ENCODE results near the gene MINPP1.

MINPP1 gene

GRCh38 chr10:87524296-87524695, 19.6 kb downstream of the MINPP1 start:
- DNase-seq, result no peak

DNA sequence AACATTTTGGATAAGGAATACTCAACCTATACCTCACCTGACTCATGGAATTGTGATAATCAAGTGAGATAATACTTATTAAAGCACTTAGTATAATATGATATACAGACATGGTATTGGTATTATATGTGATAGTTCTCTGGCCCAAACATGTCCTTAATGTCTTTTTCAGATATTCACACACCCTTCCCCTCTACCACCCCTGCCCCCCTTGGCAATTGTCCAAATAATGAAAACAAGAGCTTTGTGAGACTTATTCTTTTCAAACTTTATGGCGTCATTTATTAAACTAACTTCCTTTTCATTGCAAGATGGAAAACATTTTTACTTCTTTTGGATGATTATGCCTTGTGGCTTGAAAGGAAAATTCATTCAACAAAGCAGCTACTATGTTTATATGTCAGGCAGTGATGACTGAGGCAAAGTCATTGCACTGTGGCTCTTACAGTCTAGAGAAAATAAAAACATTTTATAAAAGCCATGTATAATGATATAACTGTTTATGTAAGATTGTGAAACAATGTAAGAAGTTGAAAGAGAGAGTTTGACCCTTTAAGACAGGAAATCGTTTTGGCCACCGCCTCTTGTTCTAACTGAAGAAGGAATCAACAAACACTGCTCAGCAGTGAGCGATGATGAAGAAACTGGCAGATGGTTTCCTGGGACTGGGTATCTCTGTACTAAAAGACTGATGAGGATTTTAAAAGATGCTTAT, 27.4 kb downstream of the MINPP1 start:
- DNase-seq, result no peak

GRCh38 chr10:87532696-87533095, 28.0 kb downstream of the MINPP1 start:
- DNase-seq, result no peak

DNA sequence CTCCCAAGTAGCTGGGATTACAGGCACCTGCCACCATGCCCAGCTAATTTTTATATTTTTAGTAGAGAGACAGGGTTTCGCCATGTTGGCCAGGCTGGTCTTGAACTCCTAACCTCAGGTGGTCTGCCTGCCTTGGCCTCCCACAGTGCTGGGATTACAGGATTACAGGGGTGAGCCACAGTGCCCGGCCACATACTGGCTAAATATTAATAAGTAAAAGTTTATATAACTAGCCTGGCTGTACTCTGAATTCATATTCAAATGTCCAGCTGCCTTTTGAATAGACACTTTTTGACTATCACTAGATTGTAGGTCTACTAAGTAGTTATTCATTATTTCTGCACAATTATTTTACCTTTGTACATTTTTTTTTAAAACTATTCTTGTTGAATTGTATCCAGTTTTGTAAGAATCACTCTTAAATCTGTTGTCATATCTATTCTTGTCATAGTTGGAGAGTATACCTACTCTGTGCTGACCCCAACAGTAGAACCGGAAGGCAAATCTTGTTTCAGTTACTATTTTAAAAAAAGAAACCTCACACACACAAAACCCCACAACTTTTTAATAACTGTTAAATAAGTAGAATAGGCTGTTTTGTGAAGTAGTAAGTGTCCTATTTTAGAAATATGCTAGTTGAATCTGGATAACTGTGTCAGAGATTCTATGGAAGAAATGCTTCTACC, 29.6 kb downstream of the MINPP1 start:
- no peak for DNase-seq

DNA sequence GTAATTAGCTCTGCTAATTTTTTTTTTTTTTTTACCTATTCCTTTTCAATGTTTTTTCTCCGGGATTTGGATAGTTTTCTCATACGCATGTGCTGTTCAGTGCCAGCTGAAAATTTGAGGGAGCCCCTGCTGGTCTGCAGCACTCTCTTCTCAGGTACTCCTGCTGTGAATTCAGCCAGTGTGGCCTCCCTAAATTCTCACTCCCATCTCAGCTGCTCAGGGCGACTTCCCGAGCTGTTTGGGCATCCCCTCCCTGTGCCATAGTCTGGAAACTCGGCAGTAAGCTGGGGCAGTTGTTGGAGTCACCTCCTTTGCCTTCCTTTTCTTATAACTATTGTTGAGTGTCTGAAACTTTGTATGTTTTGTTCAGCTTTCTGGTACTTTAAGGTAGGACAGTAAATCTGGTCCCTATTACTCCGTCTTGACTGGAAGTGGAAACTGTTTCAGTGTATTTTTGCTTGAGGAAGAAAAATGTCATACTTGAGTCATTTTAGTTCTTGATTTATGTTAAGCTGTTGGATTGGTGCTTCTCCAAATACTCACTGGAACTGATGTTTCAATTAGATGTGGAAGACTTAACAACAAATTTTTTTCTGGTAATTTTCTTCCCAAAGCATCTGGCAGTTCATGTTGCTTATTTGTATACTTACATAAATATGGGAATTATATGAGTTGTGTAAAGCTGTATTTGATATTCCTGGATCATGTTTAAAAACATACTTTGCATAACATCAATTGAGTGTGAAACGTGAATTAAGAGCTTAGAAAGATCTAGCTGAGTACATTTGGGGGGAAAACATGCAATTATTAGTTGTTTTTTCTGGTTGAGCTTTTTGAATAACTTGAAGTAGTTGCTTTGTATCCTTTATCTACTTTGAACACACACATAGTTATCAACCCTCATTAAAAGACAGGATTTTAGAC, 33.7 kb downstream of the MINPP1 start:
- DNase-seq, result no peak

DNA sequence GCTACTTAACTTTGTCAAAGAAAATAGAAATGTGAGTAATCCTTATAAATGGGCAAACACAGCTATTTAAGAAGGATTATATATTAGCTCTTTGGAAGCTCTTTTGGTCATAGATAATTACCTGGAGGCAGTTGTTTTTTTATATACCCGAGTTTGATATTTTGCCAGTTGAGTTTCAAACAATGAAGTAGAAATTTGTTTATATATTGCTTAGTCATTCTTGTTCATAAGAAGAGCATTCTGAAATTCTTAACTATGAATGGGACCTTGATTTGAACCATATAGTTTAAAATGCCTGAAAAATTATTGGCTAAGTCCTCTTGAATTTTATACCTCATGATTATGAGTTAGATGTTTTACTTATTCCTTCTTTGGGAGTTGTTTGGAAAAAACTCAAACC, 36.4 kb downstream of the MINPP1 start:
- DNase-seq, result no peak

DNA sequence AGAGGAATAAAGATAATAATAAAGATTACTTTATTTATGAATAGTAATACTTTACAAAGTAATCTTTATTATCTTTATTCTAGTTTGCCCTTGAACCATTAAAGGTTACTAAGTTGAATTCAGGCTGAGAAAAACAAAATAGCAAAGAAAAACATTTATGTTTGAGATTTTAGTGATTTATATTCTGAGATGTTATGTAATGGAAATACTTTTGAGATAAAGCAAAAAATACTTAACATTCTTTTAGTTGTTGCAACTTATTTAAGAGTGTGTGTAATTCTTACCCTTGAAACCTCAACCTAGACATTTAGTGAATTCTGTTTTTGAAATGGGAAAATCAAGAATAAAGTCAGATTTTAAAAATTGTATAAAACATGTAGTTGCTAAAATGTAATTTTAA, 40.0 kb downstream of the MINPP1 start:
- peak; percentile 0 for DNase-seq

DNA sequence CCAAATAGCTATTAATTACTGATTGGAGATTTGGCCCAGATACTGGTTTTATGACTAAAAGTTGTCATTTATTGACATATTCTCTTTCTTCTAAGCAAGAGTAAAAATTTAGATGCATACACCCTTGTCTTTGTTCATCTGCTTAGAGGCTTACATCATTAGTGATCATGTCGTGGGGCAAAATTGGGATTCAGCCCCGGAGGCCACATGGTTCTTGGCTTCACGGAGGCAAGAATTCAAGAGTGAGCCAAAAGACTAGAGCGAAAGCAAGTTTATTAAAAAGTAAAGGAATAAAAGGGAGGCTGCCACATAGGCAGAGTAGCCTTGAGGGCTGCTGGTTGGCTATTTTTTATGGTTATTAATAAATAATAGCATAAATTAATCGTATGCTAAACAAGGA, 41.1 kb downstream of the MINPP1 start:
- peak; percentile 4 for DNase-seq

- DNase-seq, result peak; percentile 80
These were observed 41.5 kb downstream of the MINPP1 start for GRCh38 chr10:87546210-87546609.

DNA sequence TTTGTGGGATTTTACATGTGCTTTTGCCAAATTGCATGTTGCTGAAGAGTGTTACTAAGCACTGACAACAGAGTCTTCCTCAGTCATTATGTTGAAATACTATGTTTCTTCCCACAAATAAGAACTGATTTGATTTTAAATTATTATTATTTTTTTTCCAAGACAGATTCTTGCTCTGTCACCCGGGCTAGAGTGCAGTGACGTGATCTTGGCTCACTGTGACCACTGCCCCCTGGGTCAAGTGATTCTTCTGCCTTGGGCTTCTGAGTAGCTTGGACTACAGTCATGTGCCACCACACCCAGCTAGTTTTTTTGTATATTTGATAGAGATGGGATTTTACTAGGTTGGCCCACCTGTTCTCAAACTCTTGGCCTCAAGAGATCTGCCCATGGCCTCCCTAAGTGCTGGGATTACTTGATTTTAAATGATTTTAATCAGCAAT, 42.3 kb downstream of the MINPP1 start:
- DNase-seq, result peak; percentile 2

- DNase-seq, result peak; percentile 43
These were observed 43.1 kb downstream of the MINPP1 start for GRCh38 chr10:87547734-87548311.

GRCh38 chr10:87550741-87551140, 46.0 kb downstream of the MINPP1 start:
- DNase-seq, result no peak

GRCh38 chr10:87551326-87551725, 46.6 kb downstream of the MINPP1 start:
- DNase-seq, result no peak

GRCh38 chr10:87552248-87552929, 47.7 kb downstream of the MINPP1 start:
- peak; percentile 1 for DNase-seq

GRCh38 chr10:87557409-87557808, 52.7 kb downstream of the MINPP1 start:
- peak; percentile 1 for DNase-seq

- DNase-seq, result peak; percentile 2
These were observed 53.6 kb downstream of the MINPP1 start for GRCh38 chr10:87558333-87558732.

- DNase-seq, result no peak
These were observed 54.7 kb downstream of the MINPP1 start for GRCh38 chr10:87559392-87559791.

DNA sequence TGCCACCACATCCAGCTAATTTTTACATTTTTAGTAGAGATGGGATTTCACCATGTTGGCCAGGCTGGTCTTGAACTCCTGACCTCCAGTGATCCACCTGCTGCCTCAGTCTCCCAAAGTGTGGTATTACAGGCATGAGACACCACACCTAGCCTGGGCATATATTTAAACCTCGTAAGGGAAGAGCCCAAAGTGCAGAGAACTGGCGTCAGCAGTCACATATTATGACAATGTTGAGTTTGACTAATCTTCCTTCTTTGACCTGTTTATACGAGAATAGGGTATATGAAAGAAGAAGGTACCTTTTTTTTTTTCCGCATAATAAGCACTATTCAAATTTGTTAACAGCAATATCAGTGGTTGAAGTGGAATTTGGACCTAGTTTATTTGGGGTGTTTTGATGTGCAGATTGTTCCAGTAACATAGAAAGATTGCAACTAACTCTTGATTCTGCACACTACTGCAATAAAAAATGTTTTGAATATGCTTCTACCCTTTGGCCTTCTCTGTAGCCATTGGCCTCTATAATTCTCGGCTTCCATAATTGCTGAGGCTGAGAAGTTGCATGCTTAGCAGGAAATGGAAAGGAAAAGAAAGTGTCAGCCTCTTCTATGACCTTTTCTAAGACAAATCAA, 55.9 kb downstream of the MINPP1 start:
- no peak for DNase-seq

GRCh38 chr10:87562750-87563149, 58.1 kb downstream of the MINPP1 start:
- DNase-seq, result no peak

GRCh38 chr10:87565010-87565409, 60.3 kb downstream of the MINPP1 start:
- no peak for DNase-seq

DNA sequence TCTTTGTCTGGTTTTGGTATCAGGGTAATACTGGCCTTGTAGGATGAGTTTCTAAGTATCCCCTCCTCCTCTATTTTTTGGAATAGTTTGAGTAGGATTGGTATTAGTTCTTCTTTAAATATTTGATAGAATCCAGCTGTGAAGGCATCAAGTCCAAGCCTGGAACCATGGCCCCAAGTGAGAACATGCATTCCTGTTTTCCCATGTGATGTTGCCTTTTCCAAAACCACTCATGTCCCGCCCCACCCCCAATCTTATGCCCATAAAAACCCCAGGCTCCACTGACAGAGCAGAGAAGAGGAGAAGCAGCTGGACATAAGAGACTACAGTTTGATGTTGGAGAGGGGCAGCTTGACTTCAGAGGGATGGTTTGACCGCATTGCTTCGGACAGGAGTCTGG, 71.2 kb downstream of the MINPP1 start:
- DNase-seq, result no peak

All from hematopoietic multipotent progenitor cell treated with erythropoietin and hydrocortisone succinate and interleukin-3 and kit ligand, for 8 days (in vitro differentiated cells).